Ascending aorta (tissue), 2 donors: ENCODE results near the gene PSME3IP1. TPM values are rescaled to one million over a fixed set of nuclear protein-coding genes. Genes with fewer than 3 reads are reported as not detected.

Experiments
- DNase-seq, 2 donors: peaks; one replicate each; pipeline ENCODE4 v3.0.0-alpha.2; 2019; ENCODE audit warnings: low spot score in 2 of 2
- H3K27ac ChIP-seq, 2 donors: fragments of 200-600 bp; sonication (generic); one replicate each; pipeline ENCODE4 v1.5.1; 2016 to 2017; ENCODE audit warnings: mild to moderate bottlenecking in 1 of 2
- H3K27me3 ChIP-seq: fragments of 200-600 bp; sonication (generic); one replicate; pipeline ENCODE4 v1.5.1; 2017
- H3K36me3 ChIP-seq, 2 donors: fragments of 200-600 bp; sonication (generic); one replicate each; pipeline ENCODE4 v1.5.1; 2016
- H3K4me1 ChIP-seq, 2 donors: fragments of 200-600 bp; sonication (generic); one replicate each; pipeline ENCODE4 v1.5.1; 2016 to 2017; ENCODE audit warnings: mild to moderate bottlenecking in 1 of 2
- H3K4me3 ChIP-seq, 2 donors: fragments of 200-600 bp; sonication (generic); one replicate each; pipeline ENCODE4 v1.5.1; 2016 to 2017; ENCODE audit warnings: mild to moderate bottlenecking in 1 of 2
- H3K9me3 ChIP-seq, 2 donors: fragments of 200-600 bp; sonication (generic); one replicate each; pipeline ENCODE4 v1.5.1; 2016
- CTCF ChIP-seq, 3 experiments: fragments of 200-600 bp in 2 of 3; fragments of 450-650 bp in 1 of 3; sonication (generic) in 2 of 3; IDR thresholded peaks; one replicate each; pipeline ENCODE4 v1.5.1; 2016 to 2019; ENCODE audit warnings: antibody characterized with exemption in 3 of 3, mild to moderate bottlenecking in 1 of 3, moderate library complexity in 1 of 3
- intact Hi-C: fragments of 100-400 bp; cut with DNase I; formaldehyde crosslinking; loops from one replicate; pipeline ENCODE4 v1.15.1; 2023
- total RNA-seq: library from RNA; depleted of rRNA; stranded (reverse); fragments of >200 nt; gene quantifications from one replicate; pipeline ENCODE4 v1.1.0, GENCODE V29; 2016

Gene PSME3IP1
- total RNA-seq, 1 donor from 2014 or later, result 32.6 TPM

GRCh38 chr16:57125969-57126368 is 59.9 kb downstream of the PSME3IP1 start:
- intact Hi-C loops, result no loop called here

GRCh38 chr16:57125376-57125775 is 60.5 kb downstream of the PSME3IP1 start:
- H3K9me3 ChIP-seq, result no peaks in the 10 kb centered on the region
- no peaks in the 10 kb centered on the region for H3K27me3 ChIP-seq
- no peak overlapping the region for H3K27ac ChIP-seq
- no peak for TF ChIP-seq CTCF (IDR thresholded peaks at IDR 0.05)
- DNase-seq, result no peak
- peaks cover 6 to 35% of the 10 kb centered on the region in 2 donors for H3K36me3 ChIP-seq
- intact Hi-C loops, result no loop called here
- no peaks in the 10 kb centered on the region for H3K4me1 ChIP-seq
- no peak overlapping the region for H3K4me3 ChIP-seq

More at GRCh38 chr16:57125969-57126368, 59.9 kb downstream of the PSME3IP1 start:
- no peak overlapping the region for H3K27ac ChIP-seq
- H3K9me3 ChIP-seq, result no peaks in the 10 kb centered on the region
- no peak overlapping the region for H3K4me3 ChIP-seq
- DNase-seq, result no peak
- no peaks in the 10 kb centered on the region for H3K27me3 ChIP-seq
- peaks cover 6 to 35% of the 10 kb centered on the region in 2 donors for H3K36me3 ChIP-seq
- H3K4me1 ChIP-seq, result no peaks in the 10 kb centered on the region
- TF ChIP-seq CTCF (IDR thresholded peaks at IDR 0.05), result no peak

GRCh38 chr16:57123974-57124674 is 61.7 kb downstream of the PSME3IP1 start:
- H3K27ac ChIP-seq, result no peak overlapping the region
- H3K4me3 ChIP-seq, result no peak overlapping the region
- TF ChIP-seq CTCF (IDR thresholded peaks at IDR 0.05), result no peak
- H3K9me3 ChIP-seq, result no peaks in the 10 kb centered on the region
- intact Hi-C loops, result no loop called here
- DNase-seq, result no peak
- H3K36me3 ChIP-seq, result peaks cover 10 to 41% of the 10 kb centered on the region in 2 donors
- no peaks in the 10 kb centered on the region for H3K4me1 ChIP-seq
- H3K27me3 ChIP-seq, result no peaks in the 10 kb centered on the region

GRCh38 chr16:57123216-57123973 is 62.4 kb downstream of the PSME3IP1 start:
- Histone ChIP-seq H3K4me1 (no peaks in the 10 kb centered on the region), H3K4me3 (no peak overlapping the region), H3K9me3 (no peaks in the 10 kb centered on the region), H3K36me3 (peaks cover 13 to 37% of the 10 kb centered on the region in 2 donors), H3K27ac (no peak overlapping the region), H3K27me3 (no peaks in the 10 kb centered on the region)
- no peak for DNase-seq
- no peak for TF ChIP-seq CTCF (IDR thresholded peaks at IDR 0.05)
- intact Hi-C loops, result no loop called here

GRCh38 chr16:57118461-57119084 is 67.3 kb downstream of the PSME3IP1 start:
- Histone ChIP-seq H3K27ac (no peak overlapping the region), H3K36me3 (peaks cover 17 to 37% of the 10 kb centered on the region in 2 donors), H3K4me3 (no peak overlapping the region), H3K27me3 (no peaks in the 10 kb centered on the region), H3K4me1 (no peaks in the 10 kb centered on the region), H3K9me3 (no peaks in the 10 kb centered on the region)
- no peak for TF ChIP-seq CTCF (IDR thresholded peaks at IDR 0.05)
- intact Hi-C loops, result no loop called here
- no peak for DNase-seq
